Pancreas (tissue), 10 donors: ENCODE results near the gene CFAP58. TPM values are rescaled to one million over a fixed set of nuclear protein-coding genes. Genes with fewer than 3 reads are reported as not detected.
A peak's percentile ranks its signal among the peaks of the same experiment; 100 is the strongest.

Experiments
- ATAC-seq, 4 donors: fragments of 200-7000 bp; cut with Tn5 transposase; one replicate each; pipeline versions ENCODE4 v1.8.0 to v1.9.1; 2020; ENCODE audit warnings: mild to moderate bottlenecking in 4 of 4, moderate library complexity in 4 of 4
- DNase-seq, 6 donors: peaks; one replicate each; pipeline ENCODE4 v3.0.0-alpha.2; 2020
- FAIRE-seq: peaks from 2 replicates; lab custom pipeline; 2012; peaks lifted over from hg19 to GRCh38; lab: Jason Lieb, UNC
- H3K27ac ChIP-seq, 4 donors: fragments of 200-600 bp; sonication (generic); 1 replicate in 3 of 4; 2 replicates in 1 of 4; pipeline versions ENCODE4 v1.5.0 to v1.8.0; 2020
- H3K27me3 ChIP-seq, 4 donors: fragments of 200-600 bp; one replicate each; pipeline ENCODE4 v1.8.0; 2021
- H3K36me3 ChIP-seq, 3 donors: fragments of 200-600 bp; sonication (generic) in 1 of 3; one replicate each; pipeline versions ENCODE4 v1.5.0 to v1.8.0; 2020 to 2021
- H3K4me1 ChIP-seq, 3 donors: fragments of 200-600 bp; one replicate each; pipeline ENCODE4 v1.8.0; 2021
- H3K4me3 ChIP-seq, 4 donors: fragments of 200-600 bp; sonication (generic) in 2 of 4; one replicate each; pipeline versions ENCODE4 v1.5.0 to v1.8.0; 2020 to 2021
- H3K9me3 ChIP-seq, 4 donors: fragments of 200-600 bp; one replicate each; pipeline ENCODE4 v1.8.0; 2021
- WGBS, 2 donors: extraction: QIAGEN DNeasy Blood & Tissue Kit; methylation state at CpG; one replicate each; pipeline ENCODE4 v1.1.7; 2013; 5-methylcytosine and 5-hydroxymethylcytosine counted together
- intact Hi-C, 3 donors: fragments of 100-400 bp; cut with DNase I; formaldehyde crosslinking; loops; one replicate each; pipeline versions ENCODE4 v1.11.1 to v1.14.2; 2022
- polyA plus RNA-seq, 2 donors: library from polyadenylated mRNA; stranded (reverse); fragments of 200-250 nt; gene quantifications; one replicate each; pipeline ENCODE4 v1.2.3, GENCODE V29; 2013
- total RNA-seq, 6 donors: library from RNA; stranded (reverse); fragmentation: NEBNext Ultra II Directional in 4 of 6; extraction: Animal tissue kit (Norgen Biotek cat#: 25700) in 4 of 6; gene quantifications; one replicate each; pipeline versions ENCODE4 v1.2.1 to v1.2.4, GENCODE V29; 2021 to 2023
- TF ChIP-seq, protein P1 (sequence below), 4 donors: fragments of 200-600 bp; sonication (generic) in 3 of 4; IDR thresholded peaks; one replicate each; pipeline versions ENCODE4 v1.5.0 to v1.8.0; 2021; ENCODE audit warnings: antibody characterized with exemption in 4 of 4
- donor health status: healthy with polysubstance abuse.
- donor health status: DM: no; HTN: no; CAD: no; lungs with moderate emphysema.
- donor health status: DM: no; HTN: no; CAD: no.
- donor health status: control.
- donor health status: control.
- donor health status: Bipolar disorder and iron deficiency.
- donor health status: DM: yes; HTN: yes; CAD: no.
- donor health status: DM: no; HTN: no; CAD: no.
- donor health status: DM: no; HTN: no; CAD: no.
- donor health status: DM: yes; HTN: yes; CAD: no.

CFAP58 gene
- total and polyA plus RNA-seq, 8 donors, result 0.09 to 0.53 (median 0.28) TPM; not detected in 1

DNA sequence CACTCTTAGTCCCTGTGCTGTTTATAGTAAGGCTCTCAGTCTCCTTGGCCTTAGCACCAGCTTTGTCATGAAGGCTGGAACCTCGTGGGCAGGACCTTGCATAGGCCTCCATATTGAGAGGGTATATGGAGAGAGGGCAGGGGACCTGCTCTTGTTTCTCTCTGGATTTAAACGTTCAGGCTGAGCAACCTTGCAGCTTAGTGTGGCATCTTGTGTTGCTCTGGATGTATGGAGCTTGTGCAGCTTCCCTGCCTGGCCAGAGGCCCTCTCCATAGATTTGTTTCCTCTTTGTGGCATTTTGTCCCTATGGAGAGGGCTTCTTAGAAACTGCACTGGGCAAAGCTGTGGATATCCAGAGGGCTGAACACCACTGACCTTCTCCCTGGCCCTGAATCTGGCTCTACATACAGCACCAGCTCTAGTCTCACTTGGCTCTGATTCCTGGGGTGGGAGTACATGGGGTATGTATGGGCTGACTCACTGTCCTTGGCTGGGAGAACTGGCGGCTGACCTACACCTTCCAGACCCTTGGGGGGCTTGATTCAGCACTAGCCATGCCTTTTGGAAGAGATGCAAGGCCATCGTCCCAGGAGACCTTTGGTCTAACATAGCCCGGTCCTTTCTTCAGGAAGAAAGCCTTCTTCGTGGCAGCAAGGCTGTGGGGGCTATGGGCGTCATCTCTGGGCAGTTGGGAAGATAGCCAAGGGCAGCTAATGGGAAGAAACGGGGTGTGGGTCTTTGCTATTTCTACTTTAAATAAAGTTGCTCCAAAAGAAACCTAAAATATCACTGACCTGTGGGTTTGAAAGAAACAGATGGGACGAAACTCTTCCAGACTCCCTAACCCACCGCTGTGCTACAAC is 45.8 kb upstream of the CFAP58 start:
- Histone ChIP-seq H3K4me3 (no peak overlapping the region), H3K4me1 (no peaks in the 10 kb centered on the region), H3K27ac (no peak overlapping the region), H3K27me3 (no peaks in the 10 kb centered on the region), H3K36me3 (no peaks in the 10 kb centered on the region), H3K9me3 (no peaks in the 10 kb centered on the region)
- FAIRE-seq (no peak), DNase-seq (no peak), ATAC-seq (no peak)
- TF ChIP-seq, protein P1, sequence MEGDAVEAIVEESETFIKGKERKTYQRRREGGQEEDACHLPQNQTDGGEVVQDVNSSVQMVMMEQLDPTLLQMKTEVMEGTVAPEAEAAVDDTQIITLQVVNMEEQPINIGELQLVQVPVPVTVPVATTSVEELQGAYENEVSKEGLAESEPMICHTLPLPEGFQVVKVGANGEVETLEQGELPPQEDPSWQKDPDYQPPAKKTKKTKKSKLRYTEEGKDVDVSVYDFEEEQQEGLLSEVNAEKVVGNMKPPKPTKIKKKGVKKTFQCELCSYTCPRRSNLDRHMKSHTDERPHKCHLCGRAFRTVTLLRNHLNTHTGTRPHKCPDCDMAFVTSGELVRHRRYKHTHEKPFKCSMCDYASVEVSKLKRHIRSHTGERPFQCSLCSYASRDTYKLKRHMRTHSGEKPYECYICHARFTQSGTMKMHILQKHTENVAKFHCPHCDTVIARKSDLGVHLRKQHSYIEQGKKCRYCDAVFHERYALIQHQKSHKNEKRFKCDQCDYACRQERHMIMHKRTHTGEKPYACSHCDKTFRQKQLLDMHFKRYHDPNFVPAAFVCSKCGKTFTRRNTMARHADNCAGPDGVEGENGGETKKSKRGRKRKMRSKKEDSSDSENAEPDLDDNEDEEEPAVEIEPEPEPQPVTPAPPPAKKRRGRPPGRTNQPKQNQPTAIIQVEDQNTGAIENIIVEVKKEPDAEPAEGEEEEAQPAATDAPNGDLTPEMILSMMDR (IDR thresholded peaks at IDR 0.05), result no peak
- intact Hi-C loops, result loop anchor here in 2 of 3 donors (5.0 kb wide), 1 partner anchor 39 kb away; no protein-coding TSS in a partner anchor
- WGBS, 2 donors, result 70 to 75% methylated on average over 10 of the region's 10 CpGs

DNA sequence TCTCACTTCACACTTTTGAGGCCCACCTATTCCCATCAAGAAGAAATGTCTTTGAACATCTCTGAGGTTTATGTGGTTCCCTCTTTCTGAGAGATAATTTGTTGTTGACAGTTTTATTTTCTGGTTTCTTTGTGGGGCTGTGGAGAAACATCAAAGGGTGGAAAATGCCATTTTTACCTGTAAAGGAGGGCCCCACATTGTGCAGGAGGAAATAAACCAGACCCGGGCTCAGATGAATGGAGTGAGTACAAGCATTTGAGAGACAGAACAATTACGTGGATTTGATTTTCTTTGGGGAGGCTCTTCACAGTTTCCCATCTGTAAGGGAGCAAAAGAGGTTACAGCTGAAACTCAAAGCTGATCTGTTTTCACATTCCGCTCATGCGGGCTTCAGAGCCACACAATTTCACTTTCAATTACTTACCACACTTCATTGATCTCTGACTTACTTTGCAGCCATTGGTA is 45.2 kb upstream of the CFAP58 start:
- intact Hi-C loops, result loop anchor here in 2 of 3 donors (5.0 kb wide), 1 partner anchor 39 kb away; no protein-coding TSS in a partner anchor
- Histone ChIP-seq H3K4me1 (no peaks in the 10 kb centered on the region), H3K9me3 (no peaks in the 10 kb centered on the region), H3K36me3 (peaks cover 0 to 2% (median 0%) of the 10 kb centered on the region in 3 donors), H3K4me3 (no peak overlapping the region), H3K27me3 (no peaks in the 10 kb centered on the region), H3K27ac (no peak overlapping the region)
- WGBS, 2 donors, result 76 to 78% methylated on average over 4 of the region's 4 CpGs
- no peak for DNase-seq
- ATAC-seq, result no peak
- no peak for FAIRE-seq
- TF ChIP-seq, protein P1 (IDR thresholded peaks at IDR 0.05), result no peak

DNA sequence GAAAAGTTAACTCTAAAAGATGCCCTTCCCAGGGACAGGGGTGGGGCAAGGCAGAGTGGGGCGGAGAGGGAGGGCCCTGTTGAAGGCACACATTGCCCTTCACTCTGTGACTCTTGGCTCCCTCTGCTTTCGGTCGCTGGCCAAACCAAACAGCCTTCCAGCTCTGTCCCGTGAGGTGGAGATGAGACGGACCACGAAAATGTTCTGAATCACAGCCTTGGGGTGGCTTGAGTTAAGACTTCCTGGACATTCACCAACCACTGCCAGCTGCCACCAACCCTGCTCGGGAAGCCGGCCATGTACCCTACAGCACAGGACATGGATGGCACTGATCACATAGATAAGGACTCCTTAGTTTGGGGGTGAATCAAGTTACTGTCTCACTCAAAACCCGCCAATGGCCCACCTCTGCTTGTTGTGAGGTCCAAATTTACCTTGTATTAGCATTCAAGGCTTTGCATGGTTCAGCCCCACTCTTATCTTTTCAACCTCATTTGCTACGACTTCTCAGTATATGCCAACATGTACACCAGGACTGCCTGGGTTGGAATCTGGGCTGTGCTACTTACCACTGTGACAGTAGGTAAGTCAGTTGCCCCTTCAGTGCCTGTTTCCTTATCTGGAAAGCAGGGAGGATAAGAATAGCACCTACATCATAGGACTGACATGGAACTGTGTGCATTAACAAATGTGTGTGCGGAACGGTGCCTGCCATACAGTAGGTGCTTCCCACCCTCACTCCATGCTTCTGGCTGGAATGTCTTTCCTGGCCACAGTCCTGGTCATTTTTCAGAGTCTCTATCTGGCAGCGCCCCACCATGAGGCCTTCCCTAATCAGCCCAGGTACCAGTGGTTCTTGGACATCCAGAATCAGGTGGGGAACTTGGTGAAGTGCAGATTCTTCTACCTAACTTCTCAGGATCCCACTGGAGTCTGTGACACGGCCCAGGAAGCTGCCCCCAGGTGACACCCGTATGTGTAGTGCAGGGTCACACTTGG is 43.4 kb upstream of the CFAP58 start:
- no peaks in the 10 kb centered on the region for H3K4me1 ChIP-seq
- no peak overlapping the region for H3K27ac ChIP-seq
- ATAC-seq (peak; percentile 36 to 73 (median 60)), FAIRE-seq (no peak), DNase-seq (peak in 2 of 6 donors; percentile 32 to 44)
- no peaks in the 10 kb centered on the region for H3K27me3 ChIP-seq
- H3K9me3 ChIP-seq, result no peaks in the 10 kb centered on the region
- H3K4me3 ChIP-seq, result no peak overlapping the region
- WGBS, 2 donors, result 60 to 64% methylated on average over 15 of the region's 15 CpGs
- TF ChIP-seq, protein P1 (IDR thresholded peaks at IDR 0.05), result no peak
- peaks cover 0 to 17% (median 0%) of the 10 kb centered on the region in 3 donors for H3K36me3 ChIP-seq
- intact Hi-C loops, result loop anchor here in 2 of 3 donors (5.0 kb wide), 1 partner anchor 37 kb away; no protein-coding TSS in a partner anchor

- Histone ChIP-seq H3K4me3 (no peak overlapping the region), H3K4me1 (no peaks in the 10 kb centered on the region), H3K27ac (no peak overlapping the region), H3K36me3 (peaks cover 0 to 21% (median 0%) of the 10 kb centered on the region in 3 donors), H3K27me3 (no peaks in the 10 kb centered on the region), H3K9me3 (no peaks in the 10 kb centered on the region)
- TF ChIP-seq, protein P1 (IDR thresholded peaks at IDR 0.05), result no peak
- ATAC-seq (no peak), FAIRE-seq (no peak), DNase-seq (no peak)
- WGBS, 2 donors, result 80 to 93% methylated on average over 5 of the region's 5 CpGs
- intact Hi-C loops, result no loop called here
Measured at GRCh38 chr10:104311184-104311720, 42.4 kb upstream of the CFAP58 start.
